MCF 10A (cell line): ENCODE results near the gene PTPRN2. TPM values are rescaled to one million over a fixed set of nuclear protein-coding genes. Genes with fewer than 3 reads are reported as not detected.

Experiments
- BruUV-seq: library from RNA; stranded (reverse); fragments of 400-500 nt; replicated peaks from 2 replicates; lab custom pipeline; 2021; lab: Mats Ljungman, UMichigan
- CTCF ChIA-PET: fragments of 300-600 bp; sonication (Branson Sonifier 250); formaldehyde crosslinking; extraction: SDS; loops from one replicate; lab custom pipeline; 2021; ENCODE audit warnings: antibody characterized with exemption, inconsistent platforms; lab: Yijun Ruan, JAX
- POLR2A ChIA-PET: fragments of 300-600, 350-650 bp; sonication (Branson Sonifier 250); formaldehyde crosslinking; extraction: SDS; loops from one replicate; lab custom pipeline; 2020; ENCODE audit warnings: antibody characterized with exemption, inconsistent platforms; lab: Yijun Ruan, JAX
- DNase-seq: peaks from one replicate; pipeline ENCODE4 v3.0.0-alpha.2; 2018; ENCODE audit not compliant: unreplicated experiment
- H3K27ac Mint-ChIP-seq: one replicate; pipeline ENCODE4 v1.8.0; 2022; ENCODE audit warnings: mild to moderate bottlenecking, low read depth, mixed read lengths; ENCODE audit not compliant: unreplicated experiment
- H3K27me3 Mint-ChIP-seq: one replicate; pipeline ENCODE4 v1.8.0; 2022; ENCODE audit warnings: mixed read lengths; ENCODE audit not compliant: insufficient read depth, unreplicated experiment
- H3K36me3 Mint-ChIP-seq: one replicate; pipeline ENCODE4 v1.8.0; 2022; ENCODE audit warnings: mild to moderate bottlenecking, moderate library complexity, mixed read lengths; ENCODE audit not compliant: insufficient read depth, unreplicated experiment
- H3K4me1 Mint-ChIP-seq: one replicate; pipeline ENCODE4 v1.8.0; 2022; ENCODE audit warnings: mixed read lengths; ENCODE audit not compliant: insufficient read depth, unreplicated experiment
- H3K4me3 Mint-ChIP-seq: one replicate; pipeline ENCODE4 v1.8.0; 2022; ENCODE audit warnings: mild to moderate bottlenecking, moderate library complexity, mixed read lengths; ENCODE audit not compliant: unreplicated experiment
- H3K9me3 Mint-ChIP-seq: one replicate; pipeline ENCODE4 v1.8.0; 2022; ENCODE audit warnings: mixed read lengths; ENCODE audit not compliant: unreplicated experiment
- CTCF ChIP-seq: fragments of 200-600 bp; IDR thresholded peaks from one replicate; pipeline ENCODE4 v1.8.0; 2022; ENCODE audit warnings: antibody characterized with exemption, mild to moderate bottlenecking; ENCODE audit not compliant: unreplicated experiment
- intact Hi-C: fragments of 100-400 bp; cut with micrococcal nuclease; formaldehyde crosslinking; loops from 2 replicates; pipeline ENCODE4 v1.14.1; 2022
- total RNA-seq: library from RNA; stranded (reverse); gene quantifications from 2 replicates; pipeline ENCODE4 v1.2.3, GENCODE V29; 2022

Gene PTPRN2
- total RNA-seq, 1 experiment from 2014 or later: 4.5 TPM

GRCh38 chr7:158050441-158050977 is 537.1 kb downstream of the PTPRN2 start:
- intact Hi-C loops: no loop called here
- CTCF ChIA-PET: interaction anchor here (0.6 to 1.1 kb wide), 2 partner anchors 11 to 358 kb away, joined by 3 read pairs; no protein-coding TSS in a partner anchor
- no peaks in the 10 kb centered on the region for H3K9me3 Mint-ChIP-seq

DNA sequence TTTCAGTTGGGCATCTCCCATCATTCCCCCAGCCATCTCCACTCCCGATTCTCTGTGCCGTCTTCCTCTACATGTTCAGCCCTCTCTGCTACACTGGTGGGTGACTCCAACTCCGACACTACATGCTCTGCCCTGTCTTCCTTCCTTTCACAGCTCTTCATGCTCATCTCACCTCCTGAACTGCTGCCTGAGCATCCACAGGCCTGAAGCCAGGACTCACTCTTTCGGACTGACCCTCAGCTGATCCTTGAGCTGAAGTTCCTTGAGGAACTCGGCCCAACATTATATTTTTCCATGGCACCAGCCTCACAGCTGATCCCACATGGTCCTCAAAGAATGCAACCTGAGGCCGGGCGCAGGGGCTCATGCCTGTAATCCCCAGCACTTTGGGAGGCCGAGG is 538.4 kb downstream of the PTPRN2 start:
- BruUV-seq: no TSS peak
- TF ChIP-seq CTCF: no peak
- no peaks in the 10 kb centered on the region for H3K36me3 Mint-ChIP-seq
- H3K27me3 Mint-ChIP-seq: no peaks in the 10 kb centered on the region
- POLR2A ChIA-PET: no interaction called here
- CTCF ChIA-PET: no interaction called here
- H3K4me3 Mint-ChIP-seq: no peak overlapping the region
- no peaks in the 10 kb centered on the region for H3K9me3 Mint-ChIP-seq
- intact Hi-C loops: no loop called here
- no peak overlapping the region for H3K27ac Mint-ChIP-seq
- no peaks in the 10 kb centered on the region for H3K4me1 Mint-ChIP-seq
- no peak for DNase-seq

More at GRCh38 chr7:158050441-158050977, 537.1 kb downstream of the PTPRN2 start:
- Mint-ChIP-seq H3K27me3 (no peaks in the 10 kb centered on the region), H3K4me1 (no peaks in the 10 kb centered on the region), H3K27ac (no peak overlapping the region), H3K36me3 (no peaks in the 10 kb centered on the region), H3K4me3 (no peak overlapping the region)
- TF ChIP-seq CTCF: no peak
- DNase-seq: no peak
- no TSS peak for BruUV-seq
- POLR2A ChIA-PET: no interaction called here

DNA sequence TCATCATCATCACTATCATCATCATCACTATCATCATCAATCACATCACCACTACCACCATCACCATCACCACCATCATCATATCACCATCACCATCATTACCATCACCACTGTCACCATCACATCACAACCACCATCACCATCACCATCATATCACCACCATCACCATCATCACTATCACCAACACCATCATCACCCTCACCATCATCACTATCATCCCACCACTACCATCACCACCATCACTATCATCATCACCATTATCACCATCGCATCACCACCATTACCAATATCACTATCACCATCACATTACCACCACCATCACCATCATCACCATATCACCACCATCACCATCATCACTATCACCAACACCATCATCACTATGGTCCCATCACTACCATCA is 539.1 kb downstream of the PTPRN2 start:
- no TSS peak for BruUV-seq

More for the DNA sequence above, 539.1 kb downstream of the PTPRN2 start:
- no peak overlapping the region for H3K27ac Mint-ChIP-seq
- no peaks in the 10 kb centered on the region for H3K27me3 Mint-ChIP-seq
- CTCF ChIA-PET: no interaction called here
- no peak for TF ChIP-seq CTCF
- DNase-seq: no peak
- no peaks in the 10 kb centered on the region for H3K4me1 Mint-ChIP-seq
- POLR2A ChIA-PET: no interaction called here
- intact Hi-C loops: no loop called here
- H3K9me3 Mint-ChIP-seq: no peaks in the 10 kb centered on the region
- no peak overlapping the region for H3K4me3 Mint-ChIP-seq
- H3K36me3 Mint-ChIP-seq: no peaks in the 10 kb centered on the region
